Measurements from ENCODE around the gene TRIM67. TPM values are rescaled to one million over a fixed set of nuclear protein-coding genes. Genes with fewer than 3 reads are reported as not detected.

The TRIM67 gene
- total and polyA plus RNA-seq, 12 donors, result 0.06 to 1.5 (median 0.31) TPM

- intact Hi-C loops (cut with DNase I), result no loop called here
- DNase-seq, result no peak
- H3K27me3 ChIP-seq, result no peaks in the 10 kb centered on the region
- 83 to 86% (median 85%) methylated on average over 7 to 21 of the region's 21 CpGs for WGBS, 4 donors
- TF ChIP-seq POLR2A (IDR thresholded peaks at IDR 0.05) (no peak), CTCF (IDR thresholded peaks at IDR 0.05) (no peak)
- no peak overlapping the region for H3K4me3 ChIP-seq
- no peaks in the 10 kb centered on the region for H3K9me3 ChIP-seq (replicated peaks in 1 of 3)
- H3K27ac ChIP-seq, result no peak overlapping the region
- no peaks in the 10 kb centered on the region for H3K36me3 ChIP-seq (replicated peaks in 1 of 2)
- H3K4me1 ChIP-seq (replicated peaks in 1 of 2), result peaks cover 0 to 11% of the 10 kb centered on the region in 2 donors
Observed at GRCh38 chr1:231203259-231204057, 41.6 kb downstream of the TRIM67 start.

GRCh38 chr1:231206856-231207255, 45.0 kb downstream of the TRIM67 start:
- Histone ChIP-seq H3K4me3 (no peak overlapping the region), H3K27me3 (no peaks in the 10 kb centered on the region), H3K36me3 (replicated peaks in 1 of 2) (no peaks in the 10 kb centered on the region), H3K4me1 (replicated peaks in 1 of 2) (no peaks in the 10 kb centered on the region), H3K27ac (no peak overlapping the region), H3K9me3 (replicated peaks in 1 of 3) (no peaks in the 10 kb centered on the region)
- intact Hi-C loops (cut with DNase I), result no loop called here
- no peak for DNase-seq
- TF ChIP-seq POLR2A (IDR thresholded peaks at IDR 0.05) (no peak), CTCF (IDR thresholded peaks at IDR 0.05) (no peak)
- WGBS, 4 donors, result 55 to 57% (median 56%) methylated on average over 5 to 8 of the region's 8 CpGs

GRCh38 chr1:231207437-231207836, 45.6 kb downstream of the TRIM67 start:
- no peaks in the 10 kb centered on the region for H3K27me3 ChIP-seq
- DNase-seq, result no peak
- no peak overlapping the region for H3K27ac ChIP-seq
- WGBS, 4 donors, result 69 to 84% (median 83%) methylated on average over 3 of the region's 3 CpGs
- H3K4me3 ChIP-seq, result no peak overlapping the region
- H3K36me3 ChIP-seq (replicated peaks in 1 of 2), result no peaks in the 10 kb centered on the region
- H3K4me1 ChIP-seq (replicated peaks in 1 of 2), result no peaks in the 10 kb centered on the region
- no peaks in the 10 kb centered on the region for H3K9me3 ChIP-seq (replicated peaks in 1 of 3)
- TF ChIP-seq POLR2A (IDR thresholded peaks at IDR 0.05) (no peak), CTCF (IDR thresholded peaks at IDR 0.05) (no peak)
- intact Hi-C loops (cut with DNase I), result no loop called here

GRCh38 chr1:231208980-231209379, 47.1 kb downstream of the TRIM67 start:
- DNase-seq, result no peak
- no peaks in the 10 kb centered on the region for H3K9me3 ChIP-seq (replicated peaks in 1 of 3)
- intact Hi-C loops (cut with DNase I), result no loop called here
- WGBS, 4 donors, result 87 to 95% (median 93%) methylated on average over 7 to 14 of the region's 14 CpGs
- H3K4me3 ChIP-seq, result no peak overlapping the region
- no peak for TF ChIP-seq POLR2A (IDR thresholded peaks at IDR 0.05)
- TF ChIP-seq CTCF (IDR thresholded peaks at IDR 0.05), result no peak
- no peaks in the 10 kb centered on the region for H3K27me3 ChIP-seq
- no peaks in the 10 kb centered on the region for H3K36me3 ChIP-seq (replicated peaks in 1 of 2)
- no peaks in the 10 kb centered on the region for H3K4me1 ChIP-seq (replicated peaks in 1 of 2)
- H3K27ac ChIP-seq, result no peak overlapping the region
